CD4-positive, alpha-beta T cell treated with Interleukin-17A for 1 hour (primary cell): Measurements from ENCODE around the gene BTG2.

Experiments used
- DNase-seq: peaks from one replicate; pipeline ENCODE4 v3.0.0-alpha.2; 2020

The BTG2 gene

DNA sequence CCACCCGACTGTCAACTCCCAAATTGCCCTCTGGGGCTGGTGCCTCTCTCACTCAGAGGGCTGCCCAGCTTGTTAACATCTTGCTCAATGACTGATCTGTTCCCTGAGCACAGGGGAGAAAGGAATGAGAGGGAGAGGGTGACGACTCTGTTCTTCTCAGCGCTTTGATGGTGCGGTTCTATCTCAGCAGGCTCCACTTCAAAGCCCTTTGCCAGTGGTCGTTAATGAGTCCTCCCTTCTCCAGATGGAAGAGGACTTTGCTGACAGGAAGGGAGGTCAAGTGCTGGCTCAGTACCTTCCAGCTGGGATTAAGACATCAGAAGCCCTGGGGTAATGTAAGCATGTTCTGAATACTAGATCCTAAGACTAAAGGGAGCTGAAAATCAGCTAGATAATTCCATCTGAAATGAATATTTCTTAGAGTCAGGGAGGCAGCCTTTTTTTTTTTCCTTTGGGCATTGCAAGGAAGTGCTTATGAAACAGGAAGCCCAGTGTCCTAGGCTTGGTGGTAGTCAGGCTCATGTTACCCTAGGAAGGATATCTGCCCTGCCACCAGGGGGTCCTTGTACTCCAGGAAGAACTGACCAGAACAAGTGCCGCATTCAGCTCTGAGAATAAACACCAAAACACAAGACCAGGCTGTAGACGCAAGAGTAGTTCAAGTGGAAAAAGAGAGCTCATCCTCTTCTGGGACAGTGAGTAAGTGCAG, 40.9 kb downstream of the BTG2 start:
- no peak for DNase-seq

DNA sequence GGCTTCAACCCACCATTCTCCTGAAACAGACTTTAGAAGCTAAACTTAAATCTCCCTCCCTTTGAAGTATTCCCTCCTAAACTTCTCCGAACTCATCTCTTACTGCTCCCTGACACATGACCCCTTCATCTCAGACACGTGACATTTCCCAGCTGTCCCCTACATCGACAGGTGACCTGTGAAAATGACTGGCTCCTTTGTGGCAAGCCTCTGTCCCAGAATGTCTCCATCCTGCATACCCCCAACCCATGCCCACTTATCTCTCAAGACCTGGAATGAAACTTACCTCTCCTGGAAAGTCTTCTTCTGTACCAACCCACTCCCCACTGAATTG, 41.4 kb downstream of the BTG2 start:
- no peak for DNase-seq

GRCh38 chr1:203349166-203349565, 43.8 kb downstream of the BTG2 start:
- DNase-seq = no peak

DNA sequence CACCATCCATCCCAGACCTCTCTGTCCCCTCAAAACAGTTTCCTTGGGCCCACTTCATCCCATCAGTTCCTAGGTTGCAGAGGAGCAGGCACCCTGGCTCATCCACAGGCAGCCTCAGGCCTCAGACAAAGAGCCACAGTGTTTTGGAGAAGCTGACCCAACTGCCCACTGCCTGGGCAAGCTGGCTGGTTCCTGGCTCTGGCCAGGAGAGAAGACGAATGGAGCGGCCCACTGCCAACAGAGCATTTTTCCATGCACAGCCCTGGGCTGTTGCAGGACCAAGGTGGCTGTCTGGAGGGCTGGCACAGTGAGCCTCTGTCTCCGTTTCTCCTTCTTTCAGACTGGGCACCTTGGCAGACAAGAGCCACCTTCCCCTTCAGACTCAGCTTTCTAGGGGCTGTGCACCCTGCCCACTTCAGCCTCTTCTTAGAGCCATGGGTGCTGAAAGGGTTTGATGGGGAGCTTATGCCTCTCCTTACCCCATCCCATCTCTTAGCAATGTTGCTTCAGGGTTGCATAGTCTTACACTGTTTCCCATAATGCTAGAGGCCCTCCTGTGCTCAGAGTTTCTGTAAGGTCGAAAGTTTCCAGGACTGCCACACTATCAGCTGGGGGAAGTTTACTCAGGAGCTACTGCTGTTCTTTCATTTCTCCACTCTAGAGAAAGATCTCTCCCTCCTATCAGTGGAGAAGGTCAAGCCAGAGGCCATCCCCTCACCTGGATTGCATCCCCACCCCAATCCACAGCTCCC, 44.6 kb downstream of the BTG2 start:
- DNase-seq = no peak

DNA sequence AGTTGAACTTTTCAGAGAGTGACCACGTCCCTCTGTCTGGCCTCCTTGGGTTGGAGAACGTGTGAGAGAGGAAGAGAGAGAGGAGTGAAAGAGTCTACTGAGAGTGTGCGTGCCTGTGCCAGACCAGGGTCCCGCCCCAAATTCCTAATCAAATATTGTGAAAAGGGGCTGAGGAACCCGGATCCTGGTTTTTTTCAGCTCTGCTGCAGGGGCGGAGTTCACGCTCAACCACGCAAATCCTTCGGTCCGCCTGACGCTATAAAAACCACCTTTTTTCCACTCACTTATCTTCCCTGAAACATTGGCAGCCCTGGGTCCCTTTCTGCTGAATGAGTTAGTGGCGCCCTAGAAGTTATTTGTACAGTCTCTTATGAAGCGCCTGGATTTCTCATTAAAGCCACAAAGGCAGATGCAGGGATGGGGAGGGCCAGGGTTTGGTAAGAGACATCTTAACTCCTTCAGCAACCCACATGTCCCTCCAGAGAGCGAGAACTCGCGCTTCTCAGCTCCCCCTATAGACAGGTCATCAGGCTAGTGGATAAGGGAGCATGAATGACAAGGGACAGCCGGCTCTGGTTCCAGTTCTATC, 45.8 kb downstream of the BTG2 start, which contains the start of gene FMOD:
Gene FMOD (minus strand): TSS at position 86 of the 589 bp plus-strand sequence. CDS start 2,852 bp downstream, outside the sequence.
- no peak for DNase-seq

DNA sequence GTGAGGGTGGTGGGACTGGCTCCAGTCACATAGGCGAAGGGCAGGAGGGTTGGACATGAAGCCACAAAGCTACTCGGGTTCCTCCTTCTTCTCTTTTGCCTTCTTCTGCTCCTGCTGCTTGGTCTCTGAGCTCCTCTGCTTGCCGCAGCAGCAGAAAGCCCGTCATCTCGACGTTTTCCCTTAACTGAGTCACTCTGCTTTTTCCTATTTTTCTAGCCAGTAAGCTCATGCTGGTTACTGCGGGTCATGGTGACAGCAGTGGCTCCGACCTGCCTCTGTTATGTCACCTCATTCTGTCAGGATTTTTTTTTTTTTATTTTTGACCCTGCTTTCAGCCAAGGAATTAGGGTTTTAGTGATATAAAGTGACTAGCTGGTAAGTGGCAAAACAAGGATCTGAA, 48.2 kb downstream of the BTG2 start:
- no peak for DNase-seq

DNA sequence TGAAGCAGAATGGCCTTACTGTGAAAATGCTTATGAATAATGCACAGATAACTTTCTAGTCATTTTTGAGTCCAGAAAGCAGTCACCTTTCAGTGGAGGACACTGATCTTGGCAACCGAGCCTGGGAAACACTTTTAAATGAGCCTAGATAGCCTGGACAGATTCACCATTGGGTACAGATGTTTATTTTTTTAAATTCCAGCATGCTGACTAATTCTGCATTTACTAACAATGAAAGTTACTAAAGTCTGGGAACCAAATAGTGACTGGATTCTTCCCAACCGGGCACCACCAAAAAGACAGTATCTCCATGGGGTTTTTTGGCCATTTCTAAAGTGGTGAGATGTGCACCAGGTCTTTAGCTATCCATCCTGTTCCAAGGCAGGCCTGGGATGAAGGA, 48.9 kb downstream of the BTG2 start:
- DNase-seq = no peak

DNA sequence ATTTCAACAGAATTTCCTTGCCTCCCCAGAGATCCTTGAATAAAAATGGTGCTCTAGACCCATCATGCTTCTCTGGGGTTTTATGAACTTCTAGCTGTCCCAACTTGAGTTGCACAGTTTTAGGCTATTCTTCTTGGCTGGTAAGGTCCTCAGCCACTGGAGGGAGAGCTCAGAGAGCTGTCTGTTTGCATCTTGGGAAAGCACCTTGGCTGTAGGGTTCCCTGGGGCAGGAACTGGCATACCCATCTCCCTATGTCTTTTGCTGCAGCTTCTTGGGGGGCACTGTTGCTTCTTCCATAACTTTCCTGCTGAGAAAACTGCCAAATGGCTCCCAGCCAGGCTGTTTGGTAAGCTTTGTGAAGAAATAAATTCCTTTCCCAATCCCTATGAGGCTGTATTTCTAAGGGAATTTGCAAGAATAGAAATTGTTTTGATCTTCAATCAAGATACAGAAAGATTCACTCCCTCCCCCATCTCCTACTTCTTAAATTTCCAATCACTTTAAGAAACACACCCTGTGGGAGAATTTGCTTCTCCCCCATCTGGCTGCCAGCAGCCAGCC, 53.8 kb downstream of the BTG2 start:
- no peak for DNase-seq
